G401.6 (cell line): ENCODE results near the gene TTC9.

Experiments
- FAIRE-seq: peaks from 2 replicates; lab custom pipeline; 2012; peaks lifted over from hg19 to GRCh38; lab: Jason Lieb, UNC

The TTC9 gene

DNA sequence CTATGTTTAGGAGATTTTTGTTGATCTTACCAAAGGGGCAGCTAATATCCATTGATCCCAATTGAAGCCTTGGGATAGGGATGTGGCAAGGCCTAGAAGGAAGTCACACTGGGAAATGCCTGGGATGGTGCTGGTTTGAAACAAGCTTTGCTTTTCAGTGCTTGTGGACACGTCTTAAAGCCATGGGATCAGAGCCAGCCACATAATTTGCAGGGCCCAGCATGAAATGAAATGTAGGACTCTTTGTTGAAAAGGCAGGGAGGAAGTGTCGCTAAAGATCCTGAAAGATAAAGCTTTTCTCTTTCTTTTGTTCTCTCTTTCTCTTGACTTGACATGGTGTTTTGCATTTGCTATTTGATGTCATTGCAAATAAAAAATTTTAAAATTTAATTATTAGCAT is 5.0 kb downstream of the TTC9 start:
- FAIRE-seq, result no peak

DNA sequence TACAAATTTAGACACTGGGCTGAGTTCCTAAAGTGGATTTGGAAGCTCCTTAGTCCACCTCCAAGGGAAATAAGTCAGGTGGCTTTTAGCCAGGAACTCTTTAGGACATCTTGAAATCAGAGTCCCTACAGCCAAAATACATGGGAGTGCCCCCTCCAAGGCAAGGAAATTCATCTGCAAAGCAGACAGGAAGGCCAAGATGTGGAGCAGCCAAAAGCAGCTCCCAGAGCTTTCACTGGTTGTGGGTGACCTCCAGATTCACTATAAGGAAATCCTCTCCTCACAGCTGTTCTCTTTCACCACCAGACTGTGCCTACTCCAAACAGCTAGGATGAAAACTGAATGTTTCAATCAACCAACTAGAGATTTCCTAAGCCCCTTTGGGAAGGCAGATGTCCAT is 6.6 kb downstream of the TTC9 start:
- no peak for FAIRE-seq

DNA sequence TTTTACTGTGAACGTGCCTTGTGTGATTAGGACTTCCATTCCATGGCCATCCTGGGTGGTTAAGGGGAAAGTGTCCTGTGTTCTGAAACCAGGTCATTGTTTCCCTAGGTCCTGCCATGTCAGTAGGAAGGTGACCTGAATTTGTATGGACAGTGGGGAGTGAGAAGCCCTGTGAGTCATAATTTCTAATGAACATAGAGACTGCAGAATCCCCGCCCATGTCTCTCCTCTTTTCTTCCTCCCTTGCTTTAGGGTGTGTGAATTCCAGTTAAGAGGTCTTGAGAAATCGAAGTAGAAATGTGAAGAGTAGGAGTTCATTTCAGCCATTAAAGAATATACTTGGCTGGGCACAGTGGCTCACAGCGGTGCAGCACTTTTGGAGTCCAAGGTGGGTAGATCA is 8.1 kb downstream of the TTC9 start:
- no peak for FAIRE-seq

DNA sequence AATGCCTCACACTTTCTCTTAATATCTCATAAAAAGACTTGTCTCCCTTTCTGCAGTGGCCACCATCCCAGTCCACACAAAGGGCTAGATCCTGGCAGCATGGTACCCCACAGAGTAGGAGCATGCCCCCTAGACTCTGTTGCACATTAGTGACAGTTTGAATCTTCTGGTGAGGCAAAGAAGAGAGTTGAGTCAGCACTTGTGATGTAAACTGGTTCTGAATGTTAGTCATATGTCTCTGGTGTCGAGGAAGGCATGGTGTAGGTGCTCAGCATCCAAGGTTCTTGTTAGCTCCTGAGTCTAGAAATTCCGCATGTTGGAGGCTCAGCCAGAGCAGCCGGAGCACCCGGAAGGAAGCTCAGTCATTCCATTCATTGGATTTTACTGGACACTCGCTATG is 9.8 kb downstream of the TTC9 start:
- FAIRE-seq, result no peak

DNA sequence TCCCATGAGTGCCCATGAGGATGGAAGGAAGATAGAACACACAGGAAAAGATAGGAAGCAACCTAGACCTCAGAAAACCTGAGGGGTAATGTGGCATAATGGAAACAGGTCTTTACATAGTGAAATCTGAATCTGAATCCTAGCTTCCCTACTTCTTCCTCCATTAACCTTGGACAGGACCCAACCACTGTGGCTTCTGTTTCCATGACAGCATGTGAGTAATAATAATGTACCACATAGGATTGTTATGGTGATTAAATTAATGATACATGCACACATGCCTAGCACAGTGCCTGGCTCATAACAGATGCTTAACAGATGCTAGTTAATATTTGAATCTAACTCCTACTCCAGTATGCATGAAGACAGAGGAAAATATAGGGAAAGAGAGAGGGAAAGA is 11.2 kb downstream of the TTC9 start:
- no peak for FAIRE-seq

DNA sequence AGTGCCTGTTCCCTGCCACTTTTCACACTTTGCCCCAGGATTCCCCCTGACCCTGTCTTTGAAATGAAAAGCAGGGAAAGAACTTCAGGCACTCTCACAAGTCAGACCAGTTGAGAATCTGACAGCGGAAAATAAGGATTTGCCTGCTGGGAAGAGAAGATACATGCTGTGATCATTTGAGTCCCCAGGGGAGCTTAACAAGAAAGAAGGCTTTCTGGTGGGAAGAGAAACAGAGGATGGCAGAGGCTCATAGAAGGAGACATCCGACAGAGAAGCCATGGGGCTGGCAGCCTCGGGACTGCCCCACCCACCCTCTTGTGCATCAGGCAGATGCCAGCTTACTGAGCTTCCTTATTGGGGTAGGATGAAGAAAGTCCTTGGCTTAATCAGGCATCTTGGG is 11.9 kb downstream of the TTC9 start:
- no peak for FAIRE-seq

DNA sequence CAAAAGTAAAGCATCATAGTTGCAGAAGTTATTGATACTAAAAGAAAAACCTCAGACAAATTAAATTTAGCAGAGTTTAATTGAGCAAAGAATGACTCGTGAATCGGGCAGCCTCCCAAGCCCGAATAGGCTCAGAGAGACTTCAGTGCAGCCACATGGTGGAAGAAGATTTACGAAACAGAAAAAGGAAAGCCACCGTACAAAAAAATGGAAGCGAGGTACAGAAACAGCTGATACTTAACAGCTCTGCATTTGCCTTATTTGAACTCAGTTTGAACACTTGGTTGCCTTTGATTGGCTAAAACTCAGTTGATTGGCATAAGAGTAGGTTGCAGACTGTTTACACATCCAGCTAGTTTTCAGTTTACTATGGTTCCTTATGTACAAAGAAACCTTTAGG is 12.9 kb downstream of the TTC9 start:
- no peak for FAIRE-seq

DNA sequence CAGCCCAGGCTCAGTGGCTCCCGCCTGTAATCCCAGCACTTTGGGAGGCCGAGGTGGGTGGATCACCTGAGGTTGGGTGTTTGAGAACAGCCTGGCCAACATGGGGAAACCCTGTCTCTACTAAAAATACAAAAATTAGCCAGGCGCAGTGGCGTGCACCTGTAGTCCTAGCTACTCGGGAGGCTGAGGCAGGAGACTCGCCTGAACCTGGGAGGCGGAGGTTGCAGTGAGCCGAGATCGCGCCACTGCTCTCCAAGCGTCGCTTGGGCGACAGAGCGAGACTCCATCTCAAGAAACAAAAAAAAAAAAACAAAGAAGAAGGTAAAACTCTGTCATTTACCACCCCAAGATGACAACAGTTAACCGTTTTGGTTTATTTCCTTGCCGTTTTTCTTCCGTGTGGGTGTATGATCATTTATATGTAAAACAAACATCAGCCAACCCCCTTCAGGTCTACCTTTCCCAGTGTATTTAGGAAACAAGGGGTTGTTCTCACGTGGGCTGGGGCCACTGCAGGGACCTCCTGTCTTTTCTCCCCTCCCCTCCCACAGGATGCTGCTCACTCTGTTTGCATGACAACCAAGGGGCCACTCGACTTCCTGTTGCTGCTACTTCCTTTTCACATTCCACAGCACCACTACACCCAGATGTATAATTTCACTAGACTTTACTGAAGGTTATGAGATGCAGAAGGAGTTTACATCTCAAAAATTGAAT is 13.6 kb downstream of the TTC9 start:
- no peak for FAIRE-seq

DNA sequence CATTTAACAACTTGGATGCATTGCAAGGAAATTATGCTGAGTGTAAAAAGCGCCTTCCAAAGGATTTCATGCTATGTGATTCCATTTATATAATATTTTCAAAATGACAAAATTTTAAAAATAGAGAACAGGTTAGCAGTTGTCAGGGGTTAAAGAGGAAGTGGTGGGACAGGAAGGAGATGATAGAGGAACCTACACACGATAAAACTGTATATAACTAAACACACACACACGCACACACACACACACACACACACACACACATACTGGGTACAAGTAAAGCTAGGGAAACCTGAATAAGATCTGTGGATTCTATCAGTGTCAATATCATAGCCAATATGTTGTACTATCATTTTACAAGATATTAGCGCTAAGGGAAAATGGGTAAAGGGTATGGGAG is 17.2 kb downstream of the TTC9 start:
- no peak for FAIRE-seq

DNA sequence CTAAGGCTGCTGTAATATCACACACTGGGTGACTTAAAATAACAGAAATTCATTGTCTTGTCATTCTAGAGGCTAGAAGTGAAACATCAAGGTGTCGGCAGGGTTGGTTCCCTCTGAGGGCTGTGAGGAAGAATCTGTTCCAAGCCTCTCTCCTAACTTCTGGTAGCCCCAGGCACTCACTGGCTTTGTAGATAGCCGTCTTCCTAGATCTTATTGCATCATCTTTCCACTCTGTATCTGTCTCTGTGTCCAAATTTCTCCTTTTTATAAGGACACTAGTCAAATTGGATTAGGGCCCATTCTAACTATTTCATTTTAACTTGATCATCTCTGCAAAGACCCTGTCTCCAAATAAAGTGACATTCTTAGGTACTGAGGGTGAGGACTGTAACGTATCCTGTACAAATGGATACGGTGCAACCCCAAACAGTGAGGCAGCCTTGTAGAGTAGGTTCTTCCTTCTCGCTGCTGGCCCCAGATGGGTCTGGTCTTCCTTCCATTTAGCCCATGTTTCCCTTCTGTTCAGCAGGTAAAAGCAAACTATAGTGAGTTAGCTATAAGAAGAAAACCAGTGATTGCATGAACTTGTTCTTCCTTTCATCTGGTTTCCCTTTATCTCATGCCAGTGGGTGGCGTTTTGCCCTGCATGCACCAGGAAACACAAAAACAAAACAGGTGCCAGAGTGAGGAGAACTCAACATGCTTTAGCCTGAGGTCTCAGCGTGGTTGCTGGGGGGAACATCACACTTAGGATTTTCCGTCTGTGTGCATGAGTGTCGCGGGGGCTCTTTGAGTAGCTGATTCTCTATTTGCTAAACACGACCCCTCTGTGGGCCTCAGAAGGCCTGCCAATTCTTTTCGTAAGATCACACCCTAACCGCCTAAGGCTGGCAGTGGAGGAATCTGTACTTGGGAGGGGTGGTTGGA is 19.5 kb downstream of the TTC9 start:
- FAIRE-seq, result no peak

DNA sequence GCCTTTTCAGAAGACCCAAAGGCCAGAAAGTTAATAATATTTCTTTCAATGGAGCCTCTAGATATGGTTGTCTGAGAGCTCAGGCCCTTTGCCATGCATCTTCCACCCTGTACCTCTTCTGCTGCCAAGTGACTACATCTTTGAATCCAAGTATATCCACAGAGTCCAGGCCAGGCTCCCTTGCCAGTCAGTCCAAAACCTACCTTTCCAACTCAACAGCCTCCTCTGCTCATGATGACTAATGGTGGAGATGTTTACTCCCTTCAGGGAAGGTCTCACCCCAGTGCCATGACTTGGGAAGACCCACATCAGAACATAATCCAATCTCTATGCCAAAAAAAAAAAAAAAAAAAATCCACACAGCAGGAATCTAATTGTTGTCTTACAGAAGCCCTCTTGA is 20.4 kb downstream of the TTC9 start:
- no peak for FAIRE-seq

DNA sequence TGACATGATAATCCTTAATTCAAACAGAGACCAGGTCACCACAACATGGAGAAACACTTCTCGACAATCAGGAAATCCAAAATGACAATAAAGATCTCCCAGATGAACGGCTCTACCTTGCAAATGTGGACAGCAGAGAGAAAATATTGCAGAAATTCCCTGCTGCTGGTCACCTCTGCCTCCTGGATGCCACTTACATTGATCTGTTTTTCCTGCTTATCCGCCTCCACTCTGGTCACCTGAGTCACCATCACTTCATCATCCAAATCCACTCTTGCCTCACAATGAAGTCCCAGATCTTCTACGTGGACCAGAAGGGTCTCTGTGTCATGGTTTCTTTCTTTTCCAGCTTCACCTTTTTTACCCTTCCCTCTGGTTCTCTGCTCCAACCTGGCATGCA is 21.1 kb downstream of the TTC9 start:
- FAIRE-seq, result no peak

DNA sequence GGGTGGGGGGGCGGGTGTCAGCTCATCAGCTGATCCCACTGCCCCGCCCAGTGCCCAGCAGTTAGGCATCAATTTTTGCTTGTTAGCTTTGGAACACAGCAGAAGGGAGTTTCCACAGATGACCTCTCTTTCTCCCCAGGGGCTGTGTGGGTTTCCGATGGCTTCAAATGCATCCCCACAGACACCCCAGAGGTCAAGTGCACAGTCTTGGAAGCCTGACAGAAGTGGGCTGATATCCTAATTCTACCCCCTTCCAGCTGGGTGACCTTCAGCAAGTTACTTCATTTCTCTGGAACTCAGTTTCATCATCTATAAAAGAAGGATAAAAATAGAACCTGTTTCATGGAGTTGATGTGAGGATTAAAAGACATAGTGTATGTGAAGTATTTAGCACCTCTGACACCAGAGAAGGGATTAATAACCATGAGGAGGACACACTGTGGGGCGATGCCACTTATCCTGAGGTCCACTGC is 22.0 kb downstream of the TTC9 start:
- FAIRE-seq, result no peak

DNA sequence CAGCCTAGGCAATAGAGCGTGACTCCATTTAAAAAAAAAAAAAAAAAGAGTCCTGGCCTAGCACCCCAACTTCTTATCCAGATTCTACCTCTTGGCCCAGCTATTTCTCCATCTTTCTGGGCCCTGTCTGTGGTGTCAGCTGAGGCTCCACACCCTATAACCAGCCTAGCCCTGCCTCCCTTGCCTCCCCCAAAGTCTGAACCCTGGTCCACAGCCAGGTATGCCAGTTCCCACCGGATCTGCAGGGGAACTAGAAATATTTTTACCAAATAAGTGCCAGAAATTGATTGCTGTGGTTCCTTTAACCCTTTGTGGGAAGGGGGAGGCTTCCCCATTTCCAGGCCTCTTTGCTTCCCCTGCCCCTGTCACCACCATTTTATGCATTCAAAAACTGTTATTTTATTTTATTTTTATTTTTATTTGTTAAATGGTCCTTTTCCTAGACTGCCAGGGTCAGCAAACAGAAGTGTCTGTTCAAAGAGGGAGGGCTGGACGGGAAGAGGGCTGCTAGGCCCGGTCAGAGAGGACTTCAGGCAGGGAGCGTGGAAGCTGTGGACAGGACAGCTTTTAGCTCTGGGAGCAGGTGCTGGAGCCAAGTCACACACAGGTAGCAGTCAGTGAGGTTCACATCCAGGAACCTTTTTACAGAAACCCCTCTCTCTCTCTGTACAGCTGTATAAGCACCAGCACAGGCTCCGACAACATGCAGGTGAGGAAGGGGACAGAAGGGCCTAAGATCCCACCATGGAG is 23.2 kb downstream of the TTC9 start:
- FAIRE-seq, result no peak

DNA sequence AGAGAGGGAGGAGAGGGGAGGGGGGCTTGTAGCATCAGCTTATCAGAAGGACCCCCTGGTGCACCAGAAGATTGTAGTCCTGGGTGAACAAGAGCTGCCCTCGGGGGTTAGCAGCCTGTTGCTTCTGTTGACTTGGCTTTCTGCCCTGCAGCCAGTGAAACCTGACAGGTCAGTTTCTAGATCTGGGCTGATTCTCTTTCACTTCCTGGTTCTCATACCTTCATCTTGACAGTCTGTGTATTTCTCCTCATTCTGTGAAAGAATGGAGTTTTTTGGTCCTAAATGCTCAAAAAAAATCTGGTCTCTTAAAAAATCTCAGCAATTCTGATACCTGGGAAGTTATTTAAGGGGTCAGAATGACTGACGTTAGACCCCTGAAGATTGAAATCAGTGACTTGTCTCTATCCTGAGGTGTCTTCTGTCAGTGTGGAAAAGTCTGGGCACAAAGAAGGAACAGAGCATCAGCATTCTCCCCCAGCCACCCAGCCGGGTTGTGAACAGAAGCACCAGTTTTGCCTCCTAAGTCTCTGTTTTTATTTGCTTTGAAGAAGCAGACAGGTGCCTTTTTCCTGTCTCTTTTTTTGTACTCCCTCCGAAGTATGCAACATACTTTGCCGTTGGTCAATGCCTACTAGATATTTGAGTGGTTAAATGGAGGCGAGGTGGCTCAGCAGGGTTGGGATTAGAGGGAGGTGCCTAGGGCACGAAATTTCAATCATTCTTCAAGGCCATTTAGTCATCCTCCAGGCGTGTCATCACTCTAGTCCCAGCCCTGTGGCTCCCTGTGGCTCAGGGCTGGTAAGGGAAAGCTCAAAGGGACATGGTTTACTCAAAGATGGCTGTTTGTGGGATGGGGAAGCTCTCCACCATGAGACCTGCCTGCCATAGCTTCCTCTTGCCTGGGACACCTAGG is 24.0 kb downstream of the TTC9 start:
- FAIRE-seq, result no peak

DNA sequence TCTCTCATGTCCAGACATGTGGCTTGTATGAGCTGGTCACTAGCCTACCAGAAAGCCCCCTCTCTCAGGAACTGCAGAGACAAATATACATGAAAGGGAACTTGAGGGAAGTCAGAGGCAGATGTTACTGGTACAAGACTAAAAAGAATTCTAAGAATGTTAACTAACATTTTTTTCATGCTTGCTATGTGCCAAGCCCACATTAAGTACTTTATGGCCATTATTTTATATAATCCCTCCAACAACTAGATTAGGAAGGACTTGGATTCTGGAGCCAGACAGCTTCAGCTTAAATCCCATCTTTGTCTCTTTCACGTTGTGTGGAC is 24.6 kb downstream of the TTC9 start:
- no peak for FAIRE-seq

DNA sequence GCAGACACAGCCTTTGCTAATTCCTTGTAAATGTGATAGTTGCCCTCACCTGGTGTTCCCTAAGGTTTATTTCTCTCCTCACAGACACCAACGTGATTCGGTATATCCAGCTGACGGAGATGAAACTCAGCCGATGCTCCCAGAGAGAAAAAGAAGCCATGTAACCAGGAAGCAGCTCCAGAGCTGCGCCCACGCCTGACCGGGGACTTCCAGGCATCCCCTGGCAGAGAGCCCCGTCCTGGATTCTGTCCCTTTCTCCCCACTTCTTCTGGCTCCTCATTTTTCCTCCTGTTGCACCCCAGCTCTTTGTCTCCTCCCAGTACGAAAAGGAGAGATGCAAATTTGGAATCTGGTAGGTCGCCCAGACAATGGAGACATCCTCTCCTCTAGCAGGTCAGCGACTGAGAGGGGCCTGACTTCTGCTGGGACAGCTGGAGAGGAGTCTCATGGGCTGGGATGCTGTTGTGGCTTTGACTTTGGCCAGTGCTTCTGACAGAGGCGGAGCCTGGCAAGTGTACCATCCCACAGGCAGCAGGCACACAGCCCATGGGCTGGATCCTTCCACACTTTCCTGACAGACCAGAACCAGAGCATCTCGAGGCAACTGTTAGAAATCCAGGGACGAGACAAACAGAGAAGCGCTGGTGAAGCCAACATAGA is 29.4 kb downstream of the TTC9 start:
- no peak for FAIRE-seq

DNA sequence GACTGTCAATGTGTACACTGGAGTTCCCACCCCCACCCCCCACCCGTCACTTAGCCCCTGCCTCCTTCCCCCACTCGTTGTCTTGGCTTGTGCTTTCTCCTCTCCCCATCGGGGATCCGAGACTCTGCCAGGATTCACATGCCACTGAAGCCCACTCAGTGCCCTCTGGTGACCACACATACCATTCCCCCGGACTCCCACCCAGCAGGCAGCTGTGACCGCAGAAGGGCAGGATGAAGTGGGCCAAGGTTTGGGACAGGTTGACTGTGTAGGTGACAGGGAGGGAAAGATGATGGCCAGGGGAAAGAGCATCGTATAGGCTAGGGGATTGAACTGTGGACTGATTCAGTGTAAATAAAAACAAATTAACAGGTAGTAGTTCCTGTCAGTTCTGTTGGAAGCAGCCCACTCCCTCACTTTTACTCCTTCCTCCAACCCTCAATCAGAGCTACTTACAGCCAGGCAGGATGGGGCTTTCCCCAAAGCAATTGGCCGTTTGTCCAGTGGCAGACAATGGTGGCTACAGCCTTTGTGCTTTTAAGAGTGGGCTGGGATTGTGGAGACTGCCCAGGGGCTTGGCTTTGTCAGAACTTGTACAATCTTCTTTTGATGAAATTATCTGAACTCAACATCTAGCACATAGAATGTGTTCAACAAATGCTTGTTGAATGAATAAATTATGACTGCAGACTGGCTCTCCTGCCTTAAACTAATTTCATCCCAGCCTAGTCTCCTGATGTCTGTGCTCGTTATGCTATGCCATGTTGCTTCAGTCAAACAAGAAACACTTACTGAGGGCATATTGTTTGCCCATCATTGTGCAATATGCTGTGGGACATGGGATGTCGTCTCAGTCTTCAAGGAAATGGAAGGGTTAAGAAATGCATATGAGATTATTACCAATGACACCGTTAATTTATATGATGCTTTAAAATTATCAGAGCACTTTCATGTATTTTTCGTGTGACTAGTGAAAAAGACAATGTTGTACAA is 30.2 kb downstream of the TTC9 start:
- no peak for FAIRE-seq

DNA sequence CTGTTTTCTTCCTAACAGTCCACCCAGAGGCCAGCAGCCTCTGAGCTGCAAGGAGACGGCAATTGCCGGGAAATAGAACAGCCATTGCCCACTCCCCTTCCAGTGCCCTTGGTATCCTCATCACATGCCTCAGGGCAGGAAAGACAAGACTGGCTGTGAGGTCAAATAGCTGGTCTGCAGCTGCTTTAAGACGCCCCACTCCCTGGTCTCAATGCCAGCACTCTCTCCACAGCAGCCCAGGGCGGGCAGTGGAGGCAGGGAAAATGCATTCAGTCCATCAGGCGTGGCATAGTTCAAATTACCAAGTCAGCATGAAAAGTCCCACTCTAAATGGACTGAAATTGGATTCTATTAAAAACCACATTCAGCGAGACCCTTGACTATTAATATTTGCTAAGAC is 35.6 kb downstream of the TTC9 start:
- FAIRE-seq, result no peak

DNA sequence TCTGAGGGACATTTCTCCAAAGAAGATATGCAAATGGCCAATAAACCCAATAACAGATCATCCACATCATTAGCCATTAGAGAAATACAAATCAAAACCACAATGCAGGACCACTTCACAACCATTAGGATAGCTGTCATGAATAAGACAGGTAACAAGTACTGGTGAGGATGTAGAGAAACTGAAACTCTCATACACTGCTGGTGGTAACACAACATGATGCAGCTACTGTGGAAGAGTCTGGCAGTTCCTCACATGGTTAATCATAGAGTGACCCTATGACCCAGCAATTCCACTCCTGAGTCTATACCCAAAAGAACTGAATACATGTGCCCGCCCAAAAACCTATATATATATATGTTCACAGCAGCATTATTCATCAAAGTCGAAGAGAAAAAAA is 39.0 kb downstream of the TTC9 start:
- no peak for FAIRE-seq
